Adrenal gland (tissue), 5 donors: ENCODE results near the gene CEACAM5.

Source experiments
- POLR2A ChIP-seq, 2 donors: fragments of 450-650 bp; IDR thresholded peaks; one replicate each; pipeline ENCODE4 v1.6.1; 2017; ENCODE audit warnings: antibody characterized with exemption in 2 of 2, mild to moderate bottlenecking in 2 of 2, moderate library complexity in 1 of 2
- TF ChIP-seq, protein P1 (sequence below), 6 experiments: fragments of 450-650 bp in 4 of 6; fragments of 200-600 bp in 2 of 6; sonication (generic) in 1 of 6; IDR thresholded peaks; 1 replicate in 5 of 6; 2 replicates in 1 of 6; pipeline versions ENCODE4 v1.5.1 to v1.8.0; 2016 to 2021; ENCODE audit warnings: antibody characterized with exemption in 6 of 6, mild to moderate bottlenecking in 2 of 6, moderate library complexity in 1 of 6
- donor health status: DM: no; HTN: no; CAD: no.

- TF ChIP-seq, protein P1, sequence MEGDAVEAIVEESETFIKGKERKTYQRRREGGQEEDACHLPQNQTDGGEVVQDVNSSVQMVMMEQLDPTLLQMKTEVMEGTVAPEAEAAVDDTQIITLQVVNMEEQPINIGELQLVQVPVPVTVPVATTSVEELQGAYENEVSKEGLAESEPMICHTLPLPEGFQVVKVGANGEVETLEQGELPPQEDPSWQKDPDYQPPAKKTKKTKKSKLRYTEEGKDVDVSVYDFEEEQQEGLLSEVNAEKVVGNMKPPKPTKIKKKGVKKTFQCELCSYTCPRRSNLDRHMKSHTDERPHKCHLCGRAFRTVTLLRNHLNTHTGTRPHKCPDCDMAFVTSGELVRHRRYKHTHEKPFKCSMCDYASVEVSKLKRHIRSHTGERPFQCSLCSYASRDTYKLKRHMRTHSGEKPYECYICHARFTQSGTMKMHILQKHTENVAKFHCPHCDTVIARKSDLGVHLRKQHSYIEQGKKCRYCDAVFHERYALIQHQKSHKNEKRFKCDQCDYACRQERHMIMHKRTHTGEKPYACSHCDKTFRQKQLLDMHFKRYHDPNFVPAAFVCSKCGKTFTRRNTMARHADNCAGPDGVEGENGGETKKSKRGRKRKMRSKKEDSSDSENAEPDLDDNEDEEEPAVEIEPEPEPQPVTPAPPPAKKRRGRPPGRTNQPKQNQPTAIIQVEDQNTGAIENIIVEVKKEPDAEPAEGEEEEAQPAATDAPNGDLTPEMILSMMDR (IDR thresholded peaks at IDR 0.05) = no peak
- TF ChIP-seq POLR2A (IDR thresholded peaks at IDR 0.05) = no peak
Measured at GRCh38 chr19:41688098-41688497, 20.3 kb upstream of the CEACAM5 start, which contains the start of gene CEACAM7.
